GM20431 (cell line): ENCODE data around the gene PHKA2.

ENCODE experiments used
- in situ Hi-C: fragments of 300-500 bp; cut with MseI, MboI; formaldehyde crosslinking; loops from one replicate; pipeline ENCODE4 v1.15.0; 2020; ENCODE audit warnings: low sequenced_read_pairs; ENCODE audit not compliant: unreplicated experiment

PHKA2 gene

GRCh38 chrX:18894156-18894555 is 89.8 kb downstream of the PHKA2 start:
- in situ Hi-C loops: loop anchor here (25.0 kb wide), 1 partner anchor 507 kb away; no protein-coding TSS in a partner anchor

- in situ Hi-C loops: loop anchor here (25.0 kb wide), 1 partner anchor 506 kb away; no protein-coding TSS in a partner anchor
These were observed 90.4 kb downstream of the PHKA2 start for GRCh38 chrX:18893536-18893935.

DNA sequence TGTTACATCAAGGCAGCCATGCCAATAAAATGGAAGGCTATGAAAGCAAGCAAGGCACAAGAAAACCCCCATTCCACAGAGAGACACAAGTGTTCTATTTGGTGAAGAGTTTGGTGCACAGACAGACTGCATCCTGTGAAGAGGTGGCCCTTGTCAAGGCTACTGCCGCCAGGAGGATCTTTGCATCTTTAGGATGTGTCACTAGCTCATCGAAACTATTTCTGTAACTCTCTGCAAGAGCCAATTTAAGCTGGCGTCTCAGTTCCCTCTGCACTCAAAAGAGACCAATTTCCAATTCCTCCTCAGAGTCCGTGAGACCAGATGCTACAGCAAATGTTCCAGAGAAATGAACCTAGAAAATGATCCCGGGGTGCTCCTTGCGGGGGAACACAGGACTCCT is 91.0 kb downstream of the PHKA2 start:
- in situ Hi-C loops: loop anchor here (25.0 kb wide), 1 partner anchor 506 kb away; no protein-coding TSS in a partner anchor

GRCh38 chrX:18891548-18891945 is 92.4 kb downstream of the PHKA2 start:
- in situ Hi-C loops: loop anchor here (25.0 kb wide), 1 partner anchor 504 kb away; no protein-coding TSS in a partner anchor

DNA sequence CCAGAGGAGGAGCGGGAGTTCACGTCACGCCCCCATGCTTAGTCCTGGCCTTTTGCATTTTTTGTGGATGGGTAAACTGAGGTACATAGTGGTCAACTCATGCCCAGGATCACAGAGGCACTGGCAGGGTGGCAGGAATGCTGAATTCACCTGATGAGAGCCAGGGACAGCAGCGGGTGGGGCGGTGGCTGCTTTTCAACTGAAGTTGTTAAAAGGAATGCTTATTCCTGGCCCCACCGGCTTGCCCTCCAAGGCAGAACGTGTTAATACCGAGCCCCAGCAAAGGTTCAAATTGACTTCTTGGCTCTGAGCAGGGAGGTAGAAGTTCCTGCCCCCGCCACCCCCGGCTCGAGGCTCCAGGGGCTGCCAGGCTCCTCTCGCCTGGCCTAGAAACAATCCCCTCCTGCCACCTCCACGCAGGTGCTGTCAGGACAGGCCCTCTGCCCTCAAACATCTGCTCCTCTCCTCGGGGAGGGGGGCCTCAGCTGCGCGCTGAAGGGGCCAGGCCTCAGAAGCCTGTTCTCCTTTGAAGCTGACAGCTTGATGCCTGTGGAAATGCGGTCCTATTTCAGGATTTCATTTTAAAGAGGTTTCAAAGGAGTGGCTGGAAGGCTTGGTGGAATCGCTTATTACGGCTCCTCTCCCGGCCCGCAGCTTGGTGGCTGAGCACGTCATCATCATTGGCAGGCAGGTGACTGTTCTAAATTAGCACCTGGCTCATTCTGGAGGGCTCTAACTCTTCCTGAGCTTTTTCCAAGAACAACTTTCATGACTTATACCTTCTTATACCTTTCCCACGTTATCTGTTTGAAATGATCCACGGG is 93.0 kb downstream of the PHKA2 start:
- in situ Hi-C loops: loop anchor here (25.0 kb wide), 1 partner anchor 504 kb away; no protein-coding TSS in a partner anchor

DNA sequence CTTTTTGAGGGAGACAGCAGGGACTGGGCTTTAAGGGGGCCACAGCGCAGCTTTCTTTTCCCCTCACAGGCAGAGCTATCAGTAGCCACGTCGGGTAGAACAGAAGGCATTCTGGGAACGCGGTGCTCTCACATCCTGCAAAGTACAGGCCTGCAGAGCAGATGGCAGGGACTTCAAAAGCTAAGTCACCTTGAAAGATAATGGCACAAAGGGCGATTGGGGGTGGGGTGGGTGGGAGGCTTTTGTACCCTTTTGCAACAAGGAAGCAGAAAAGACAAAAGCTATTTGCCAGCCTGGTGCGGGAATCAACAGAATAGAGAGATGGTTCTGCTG is 93.9 kb downstream of the PHKA2 start:
- in situ Hi-C loops: loop anchor here (25.0 kb wide), 1 partner anchor 503 kb away; no protein-coding TSS in a partner anchor

GRCh38 chrX:18889346-18890048 is 94.4 kb downstream of the PHKA2 start:
- in situ Hi-C loops: loop anchor here (25.0 kb wide), 1 partner anchor 502 kb away; no protein-coding TSS in a partner anchor

- in situ Hi-C loops: loop anchor here (25.0 kb wide), 1 partner anchor 501 kb away; no protein-coding TSS in a partner anchor
These were observed 95.6 kb downstream of the PHKA2 start for GRCh38 chrX:18888281-18888680.

DNA sequence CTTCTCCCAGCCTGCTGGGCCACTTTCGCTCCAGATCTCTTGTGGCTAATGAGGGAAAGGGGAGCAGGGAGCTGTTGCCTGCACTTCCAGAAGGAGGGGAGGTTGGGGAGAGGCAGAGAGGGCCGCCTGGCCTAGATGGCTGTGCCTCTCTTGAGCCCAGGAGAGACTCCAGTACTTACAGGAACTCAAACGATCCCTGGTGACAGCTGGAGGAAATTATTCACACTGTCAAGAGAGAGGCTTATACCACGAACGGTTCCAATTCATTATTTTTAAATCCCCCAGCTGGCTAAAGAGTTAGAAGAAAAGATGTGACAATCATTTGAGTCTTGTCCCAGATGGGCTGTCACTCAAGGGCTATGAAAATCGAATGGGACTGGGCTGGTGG is 96.1 kb downstream of the PHKA2 start:
- in situ Hi-C loops: loop anchor here (25.0 kb wide), 1 partner anchor 501 kb away; no protein-coding TSS in a partner anchor

DNA sequence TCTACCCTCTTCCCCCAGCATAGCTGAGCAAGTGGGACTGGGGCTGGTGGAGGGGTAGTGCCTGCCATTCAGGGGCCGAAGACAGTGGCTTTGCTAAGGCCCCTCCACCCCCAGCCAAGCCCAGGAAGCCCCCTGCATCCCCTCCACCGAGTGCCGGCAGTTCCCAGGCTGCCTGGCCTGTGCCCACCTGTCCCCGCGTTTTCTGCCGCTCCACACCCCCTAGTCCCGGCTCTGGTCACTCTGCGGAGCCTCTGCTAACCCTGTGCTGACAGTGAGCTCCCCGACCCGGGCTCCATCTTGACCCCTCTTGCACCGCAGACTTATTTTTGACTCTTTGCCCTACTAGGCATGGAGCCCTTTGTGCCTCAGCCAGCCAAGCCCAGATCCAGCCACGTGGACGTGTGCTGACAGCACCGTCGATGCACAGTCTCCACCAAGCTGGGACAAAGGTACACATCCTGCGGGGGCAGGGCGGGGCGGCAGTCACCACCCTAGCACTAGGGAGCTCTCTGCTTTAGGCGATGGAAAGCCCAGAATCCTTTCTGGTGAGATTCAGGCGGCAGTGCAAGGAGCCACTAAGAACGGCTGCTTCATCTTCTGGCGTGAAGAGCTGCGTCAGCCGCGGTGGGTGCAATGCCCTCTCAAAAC is 96.6 kb downstream of the PHKA2 start:
- in situ Hi-C loops: loop anchor here (25.0 kb wide), 1 partner anchor 500 kb away; no protein-coding TSS in a partner anchor

GRCh38 chrX:18886344-18887161 is 97.4 kb downstream of the PHKA2 start:
- in situ Hi-C loops: loop anchor here (25.0 kb wide), 1 partner anchor 499 kb away; no protein-coding TSS in a partner anchor

DNA sequence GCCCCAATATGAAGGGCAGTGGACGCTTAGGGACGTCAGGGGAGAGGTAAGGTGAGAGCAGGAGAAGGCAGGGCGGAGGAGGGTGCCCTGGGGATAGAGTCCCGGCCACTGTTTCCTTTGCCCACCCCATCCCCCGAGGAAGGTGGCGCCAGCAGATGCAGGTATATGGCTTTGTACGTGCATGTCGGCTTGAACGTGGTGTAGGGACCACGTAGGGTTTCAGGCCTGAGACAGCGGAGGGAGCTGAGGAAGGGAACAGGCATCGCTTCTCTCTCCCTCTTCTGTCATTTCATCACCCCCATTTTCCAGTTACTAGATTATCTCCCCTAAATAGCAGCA is 97.9 kb downstream of the PHKA2 start:
- in situ Hi-C loops: loop anchor here (25.0 kb wide), 1 partner anchor 499 kb away; no protein-coding TSS in a partner anchor

- in situ Hi-C loops: loop anchor here (25.0 kb wide), 1 partner anchor 498 kb away; no protein-coding TSS in a partner anchor
These were observed 98.4 kb downstream of the PHKA2 start for GRCh38 chrX:18885328-18886004.

DNA sequence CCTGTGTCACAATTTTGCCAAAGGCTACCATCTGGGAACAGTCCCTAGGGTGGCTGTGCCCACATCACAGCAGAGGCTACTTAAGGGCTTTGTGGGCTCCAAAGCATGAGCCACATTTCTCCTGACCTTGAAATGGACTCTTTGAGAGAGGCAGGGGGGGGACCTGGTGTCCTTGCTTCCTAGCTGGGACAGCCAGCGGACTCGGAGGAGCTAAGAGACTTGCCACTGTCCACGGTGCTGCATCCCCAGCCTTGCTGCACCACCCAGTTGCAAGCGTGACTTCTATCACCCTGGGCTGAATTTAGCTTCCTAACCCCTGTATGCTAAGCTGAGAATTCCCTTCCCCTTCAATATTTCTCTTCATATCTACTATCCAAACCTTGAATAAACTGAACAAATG is 99.0 kb downstream of the PHKA2 start:
- in situ Hi-C loops: loop anchor here (25.0 kb wide), 1 partner anchor 498 kb away; no protein-coding TSS in a partner anchor

DNA sequence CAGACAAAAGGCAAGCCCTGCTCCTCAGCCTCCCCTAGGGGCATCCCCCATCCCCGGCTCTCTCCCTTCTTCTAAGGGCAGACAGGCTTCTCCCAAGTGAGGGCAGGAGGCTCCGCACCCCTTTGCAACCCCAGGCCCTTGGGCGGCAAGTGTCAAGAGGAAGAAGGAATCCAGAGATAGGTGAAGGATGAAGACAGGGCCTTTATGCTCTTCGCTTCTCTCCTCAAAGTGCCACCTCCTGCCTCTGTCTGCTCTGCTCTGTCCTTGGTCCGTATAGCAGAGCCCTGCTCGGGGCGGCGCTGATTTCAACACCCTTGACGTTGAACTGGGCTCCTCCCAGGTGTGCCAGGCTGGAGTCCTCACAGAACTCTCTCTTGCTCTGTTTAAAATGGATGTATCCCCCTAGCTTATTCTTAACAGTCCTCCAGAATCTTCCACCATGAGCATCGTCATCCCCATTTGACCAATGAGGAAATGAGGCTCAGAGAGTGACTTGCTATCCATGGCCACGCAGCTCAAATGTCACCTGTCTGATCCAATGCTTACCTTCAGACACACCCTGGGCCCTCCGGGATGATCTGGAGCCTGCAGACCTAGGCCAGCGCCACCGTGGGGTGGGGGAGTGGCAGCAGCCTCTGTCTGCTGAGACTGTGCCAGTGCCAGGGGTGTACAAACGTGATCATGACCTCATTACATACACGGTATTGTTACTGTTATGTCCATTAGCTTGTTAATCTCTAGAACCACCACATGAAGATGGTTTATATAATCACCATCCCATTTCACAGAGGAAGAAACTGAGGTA is 99.8 kb downstream of the PHKA2 start:
- in situ Hi-C loops: loop anchor here (25.0 kb wide), 1 partner anchor 497 kb away; no protein-coding TSS in a partner anchor

- in situ Hi-C loops: loop anchor here (25.0 kb wide), 1 partner anchor 496 kb away; no protein-coding TSS in a partner anchor
These were observed 100.5 kb downstream of the PHKA2 start for GRCh38 chrX:18883234-18883960.

DNA sequence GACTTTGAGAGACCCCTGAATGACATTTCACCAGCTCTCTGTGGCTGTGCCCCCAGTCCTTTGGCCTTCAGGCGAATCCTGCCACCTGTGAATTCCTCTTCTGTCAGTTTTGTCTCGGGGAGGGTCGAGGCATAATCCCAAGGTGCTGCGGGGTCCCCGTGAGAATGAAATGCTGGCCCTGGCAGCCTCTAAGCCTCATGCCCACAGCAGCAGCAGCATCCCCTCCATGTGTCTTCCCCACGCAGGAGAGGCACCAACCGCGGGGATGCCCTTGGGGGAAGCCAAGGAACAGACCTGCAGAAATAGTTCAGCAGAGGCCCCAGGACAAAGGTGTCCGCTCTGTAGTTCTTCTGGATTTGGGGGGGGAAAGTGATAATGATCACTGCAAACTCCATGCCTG is 104.8 kb downstream of the PHKA2 start:
- in situ Hi-C loops: loop anchor here (25.0 kb wide), 1 partner anchor 492 kb away; no protein-coding TSS in a partner anchor
